Hepatocyte (in vitro differentiated cells): ENCODE results near the gene NTF3. TPM values are rescaled to one million over a fixed set of nuclear protein-coding genes. Genes with fewer than 3 reads are reported as not detected.

ENCODE experiments used
- DNase-seq: peaks from one replicate; pipeline ENCODE4 v3.0.0-alpha.2; 2016; ENCODE audit warnings: low spot score
- H2AFZ ChIP-seq: fragments of 200-600 bp; sonication (generic); 2 replicates; pipeline ENCODE4 v1.6.0; 2016; ENCODE audit warnings: antibody characterized with exemption, mild to moderate bottlenecking
- H3K27ac ChIP-seq: fragments of 200-600 bp; sonication (generic); 2 replicates; pipeline ENCODE4 v1.5.1; 2016; ENCODE audit warnings: mild to moderate bottlenecking
- H3K27me3 ChIP-seq: fragments of 200-600 bp; sonication (generic); 2 replicates; pipeline ENCODE4 v1.6.1; 2016
- H3K36me3 ChIP-seq: fragments of 200-600 bp; sonication (generic); replicated peaks from 2 replicates; pipeline ENCODE4 v1.5.1; 2016; ENCODE audit warnings: low read depth; ENCODE audit not compliant: insufficient read depth
- H3K4me1 ChIP-seq: fragments of 200-600 bp; sonication (generic); 2 replicates; pipeline ENCODE4 v1.5.1; 2016; ENCODE audit warnings: mild to moderate bottlenecking, moderate library complexity; ENCODE audit not compliant: insufficient read depth
- H3K4me2 ChIP-seq: fragments of 200-600 bp; sonication (generic); 2 replicates; pipeline ENCODE4 v1.6.0; 2016
- H3K4me3 ChIP-seq: fragments of 200-600 bp; sonication (generic); 2 replicates; pipeline ENCODE4 v1.5.1; 2016; ENCODE audit warnings: mild to moderate bottlenecking
- H3K79me2 ChIP-seq: fragments of 200-600 bp; sonication (generic); 2 replicates; pipeline ENCODE4 v1.6.0; 2017; ENCODE audit warnings: mild to moderate bottlenecking
- H3K9me2 ChIP-seq: fragments of 200-600 bp; sonication (generic); replicated peaks from 2 replicates; pipeline ENCODE4 v1.6.0; 2017; ENCODE audit warnings: mild to moderate bottlenecking; ENCODE audit not compliant: insufficient read depth
- H3K9me3 ChIP-seq: fragments of 200-600 bp; sonication (generic); 2 replicates; pipeline ENCODE4 v1.5.1; 2016; ENCODE audit warnings: low read depth, mild to moderate bottlenecking
- H4K20me1 ChIP-seq: fragments of 200-600 bp; sonication (generic); 2 replicates; pipeline ENCODE4 v1.6.0; 2016; ENCODE audit warnings: mild to moderate bottlenecking; ENCODE audit not compliant: insufficient read depth, poor library complexity, severe bottlenecking
- EZH2 ChIP-seq: fragments of 200-600 bp; sonication (generic); IDR thresholded peaks from 2 replicates; pipeline ENCODE4 v1.6.1; 2016; ENCODE audit warnings: antibody characterized with exemption, mild to moderate bottlenecking, borderline replicate concordance
- EZH2phosphoT487 ChIP-seq: fragments of 200-600 bp; sonication (generic); IDR thresholded peaks from one replicate; pipeline ENCODE4 v1.6.1; 2018; ENCODE audit warnings: antibody characterized with exemption, mild to moderate bottlenecking, low read depth, moderate library complexity; ENCODE audit not compliant: unreplicated experiment, severe bottlenecking
- WGBS: methylation state at CpG from one replicate; pipeline ENCODE4 v1.1.6; 2016; ENCODE audit warnings: low lambda C conversion rate; ENCODE audit errors: missing lambda C conversion rate; 5-methylcytosine and 5-hydroxymethylcytosine counted together
- polyA plus RNA-seq: library from polyadenylated mRNA; unstranded; fragments of >200 nt; fragmentation: Nextera tagmentation; extraction: Ambion mirVana; gene quantifications from 2 replicates; pipeline ENCODE4 v1.2.1, GENCODE V29; 2016
- total RNA-seq: library from RNA; depleted of rRNA; stranded (reverse); fragments of >200 nt; gene quantifications from 2 replicates; pipeline ENCODE4 v1.2.3, GENCODE V29; 2014
- TF ChIP-seq, protein P1 (sequence below): fragments of 200-600 bp; sonication (generic); IDR thresholded peaks from 2 replicates; pipeline ENCODE4 v1.5.1; 2016; ENCODE audit warnings: antibody characterized with exemption, mild to moderate bottlenecking; ENCODE audit not compliant: poor library complexity

The NTF3 gene
- total and polyA plus RNA-seq, 2 experiments from 2014 or later: 5.0 to 7.1 TPM

DNA sequence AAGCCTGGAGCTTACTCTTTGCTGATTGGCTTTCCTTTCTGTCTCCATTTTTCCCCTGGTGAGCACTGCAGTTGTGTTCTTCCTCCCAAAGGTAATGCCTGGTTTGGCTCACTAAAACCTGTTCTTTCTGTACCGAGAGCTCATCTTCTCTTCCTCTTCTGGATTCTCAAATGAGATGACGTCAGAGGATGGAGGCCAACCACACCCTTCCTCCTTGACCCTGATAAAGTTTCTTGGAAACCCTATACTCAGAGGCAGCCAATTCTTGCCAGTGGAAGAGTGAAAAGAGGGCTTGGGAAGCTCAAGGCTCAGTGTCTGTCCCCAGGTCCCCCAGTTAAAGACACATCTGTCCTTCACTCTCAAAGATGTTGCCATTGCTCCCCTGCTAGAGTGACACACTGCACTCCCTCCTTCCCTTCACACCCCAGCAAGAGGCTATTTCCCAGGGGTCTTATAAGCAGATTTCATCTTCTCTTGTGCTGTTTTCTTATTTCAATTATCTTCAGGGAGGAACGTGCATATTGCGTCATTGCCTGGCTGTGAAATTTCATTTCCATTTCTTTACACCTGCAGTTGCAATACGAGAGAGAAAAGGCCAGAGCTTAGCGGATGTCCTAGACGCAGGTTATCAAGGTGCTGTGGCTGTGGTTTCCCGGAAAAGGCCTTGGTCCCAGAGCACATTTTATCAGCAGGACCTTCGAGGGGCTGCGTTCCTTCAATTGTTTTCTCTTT, 27.3 kb downstream of the NTF3 start:
- TF ChIP-seq EZH2 (no peak), EZH2phosphoT487 (no peak)
- TF ChIP-seq, protein P1, sequence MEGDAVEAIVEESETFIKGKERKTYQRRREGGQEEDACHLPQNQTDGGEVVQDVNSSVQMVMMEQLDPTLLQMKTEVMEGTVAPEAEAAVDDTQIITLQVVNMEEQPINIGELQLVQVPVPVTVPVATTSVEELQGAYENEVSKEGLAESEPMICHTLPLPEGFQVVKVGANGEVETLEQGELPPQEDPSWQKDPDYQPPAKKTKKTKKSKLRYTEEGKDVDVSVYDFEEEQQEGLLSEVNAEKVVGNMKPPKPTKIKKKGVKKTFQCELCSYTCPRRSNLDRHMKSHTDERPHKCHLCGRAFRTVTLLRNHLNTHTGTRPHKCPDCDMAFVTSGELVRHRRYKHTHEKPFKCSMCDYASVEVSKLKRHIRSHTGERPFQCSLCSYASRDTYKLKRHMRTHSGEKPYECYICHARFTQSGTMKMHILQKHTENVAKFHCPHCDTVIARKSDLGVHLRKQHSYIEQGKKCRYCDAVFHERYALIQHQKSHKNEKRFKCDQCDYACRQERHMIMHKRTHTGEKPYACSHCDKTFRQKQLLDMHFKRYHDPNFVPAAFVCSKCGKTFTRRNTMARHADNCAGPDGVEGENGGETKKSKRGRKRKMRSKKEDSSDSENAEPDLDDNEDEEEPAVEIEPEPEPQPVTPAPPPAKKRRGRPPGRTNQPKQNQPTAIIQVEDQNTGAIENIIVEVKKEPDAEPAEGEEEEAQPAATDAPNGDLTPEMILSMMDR: no peak
- WGBS: 89% methylated on average over 10 of the region's 10 CpGs
- H3K4me3 ChIP-seq: no peak overlapping the region

DNA sequence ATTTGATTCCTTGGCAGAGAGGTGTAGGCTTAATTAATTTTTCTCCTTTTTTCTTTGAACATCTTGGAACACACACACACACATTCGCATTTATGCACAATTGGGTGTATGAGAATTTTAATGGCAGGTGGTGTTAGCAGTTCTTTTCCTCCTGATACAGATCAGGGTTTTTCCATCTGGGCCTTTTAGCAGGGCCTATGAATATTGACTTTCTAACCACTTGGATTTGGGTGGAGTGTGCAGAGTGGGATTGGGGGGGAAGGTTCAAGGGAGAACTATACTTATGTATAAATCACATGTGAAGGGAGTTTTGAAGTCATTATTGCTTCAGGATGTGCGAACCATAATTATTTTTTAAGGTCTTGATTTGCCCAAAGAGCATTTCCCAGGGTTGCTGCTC, 28.9 kb downstream of the NTF3 start:
- 98% methylated on average over 2 of the region's 2 CpGs for WGBS

More for the DNA sequence above, 27.3 kb downstream of the NTF3 start:
- no peaks in the 10 kb centered on the region for H4K20me1 ChIP-seq
- H3K36me3 ChIP-seq: no peaks in the 10 kb centered on the region
- no peaks in the 10 kb centered on the region for H3K27me3 ChIP-seq
- DNase-seq: no peak
- H3K4me2 ChIP-seq: no peak overlapping the region
- no peak overlapping the region for H2AFZ ChIP-seq
- H3K9me3 ChIP-seq: no peaks in the 10 kb centered on the region
- peaks cover 8% of the 10 kb centered on the region for H3K4me1 ChIP-seq
- H3K79me2 ChIP-seq: peaks cover 27% of the 10 kb centered on the region
- no peaks in the 10 kb centered on the region for H3K9me2 ChIP-seq
- no peak overlapping the region for H3K27ac ChIP-seq

DNA sequence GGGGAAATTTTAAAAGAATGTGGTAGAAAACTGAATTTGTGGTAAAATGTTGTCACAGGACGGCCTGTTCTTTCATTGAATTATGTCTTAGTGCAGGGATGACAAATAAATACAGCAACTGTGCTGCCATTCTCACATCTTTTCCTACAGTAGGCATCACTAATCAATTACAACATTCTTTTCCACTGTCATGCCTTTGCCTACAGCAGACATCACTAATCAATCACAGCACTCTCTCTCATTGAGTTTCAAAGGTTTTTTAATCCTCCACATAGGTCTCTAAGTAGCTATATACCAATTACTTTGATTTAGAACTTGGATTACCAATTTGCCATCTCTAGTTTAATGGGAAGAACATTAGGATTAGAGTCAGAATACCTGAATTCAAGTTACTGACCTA, 30.1 kb downstream of the NTF3 start:
- H3K4me2 ChIP-seq: no peak overlapping the region
- DNase-seq: no peak
- TF ChIP-seq, protein P1: no peak
- TF ChIP-seq EZH2: no peak
- no peaks in the 10 kb centered on the region for H3K9me2 ChIP-seq
- H3K79me2 ChIP-seq: peaks cover 19% of the 10 kb centered on the region
- no peaks in the 10 kb centered on the region for H4K20me1 ChIP-seq
- H3K4me1 ChIP-seq: peaks cover 3% of the 10 kb centered on the region
- 90% methylated on average over 1 of the region's 1 CpG for WGBS
- no peaks in the 10 kb centered on the region for H3K9me3 ChIP-seq
- H3K27ac ChIP-seq: no peak overlapping the region
- no peak overlapping the region for H3K4me3 ChIP-seq
- no peak overlapping the region for H2AFZ ChIP-seq
- H3K36me3 ChIP-seq: no peaks in the 10 kb centered on the region
- no peaks in the 10 kb centered on the region for H3K27me3 ChIP-seq

More for the DNA sequence above, 28.9 kb downstream of the NTF3 start:
- TF ChIP-seq EZH2 (no peak), EZH2phosphoT487 (no peak)
- TF ChIP-seq, protein P1: no peak
- Histone ChIP-seq H3K4me2 (no peak overlapping the region), H3K79me2 (peaks cover 19% of the 10 kb centered on the region), H3K27me3 (no peaks in the 10 kb centered on the region), H3K9me2 (no peaks in the 10 kb centered on the region), H3K4me1 (peaks cover 6% of the 10 kb centered on the region), H3K9me3 (no peaks in the 10 kb centered on the region), H3K4me3 (no peak overlapping the region), H2AFZ (no peak overlapping the region), H3K27ac (no peak overlapping the region), H3K36me3 (no peaks in the 10 kb centered on the region), H4K20me1 (no peaks in the 10 kb centered on the region)
- DNase-seq: no peak
